Neural progenitor cell (in vitro differentiated cells): ENCODE data around the gene DHRS7.

Experiments used
- CTCF ChIP-seq: fragments of 200-600 bp; sonication (generic); IDR thresholded peaks from 2 replicates; pipeline ENCODE4 v1.5.1; 2017; ENCODE audit warnings: antibody characterized with exemption, mild to moderate bottlenecking
- EZH2 ChIP-seq: fragments of 200-600 bp; sonication (generic); IDR thresholded peaks from 2 replicates; pipeline ENCODE4 v1.6.1; 2017; ENCODE audit warnings: antibody characterized with exemption, mild to moderate bottlenecking, moderate library complexity
- EZH2phosphoT487 ChIP-seq: fragments of 200-600 bp; sonication (generic); IDR thresholded peaks from 2 replicates; pipeline ENCODE4 v1.6.1; 2017; ENCODE audit warnings: antibody characterized with exemption

- TF ChIP-seq CTCF (no peak), EZH2phosphoT487 (no peak), EZH2 (no peak)
These were observed 70.0 kb downstream of the DHRS7 start for GRCh38 chr14:60095231-60095630.
